B cell (primary cell): ENCODE data around the gene TMEM154. TPM values are rescaled to one million over a fixed set of nuclear protein-coding genes. Genes with fewer than 3 reads are reported as not detected.

Experiments used
- ATAC-seq: fragments of 200-7000 bp; cut with Tn5 transposase; one replicate; pipeline ENCODE4 v1.10.0; 2021; ENCODE audit warnings: low read depth, mild to moderate bottlenecking, moderate number of reproducible peaks, moderate library complexity
- CTCF ChIA-PET: fragments of 350-600 bp; sonication (Branson Sonifier 250); formaldehyde crosslinking; loops from one replicate; lab custom pipeline; 2021; ENCODE audit warnings: antibody characterized with exemption, inconsistent platforms; lab: Charles Lee
- POLR2A ChIA-PET: fragments of 350-600 bp; sonication (Branson Sonifier 250); formaldehyde crosslinking; loops from one replicate; lab custom pipeline; 2021; ENCODE audit warnings: antibody characterized with exemption; lab: Charles Lee
- DNase-seq: peaks from one replicate; pipeline ENCODE4 v3.0.0; 2013
- H2AFZ ChIP-seq: 2 replicates; pipeline ENCODE4 v1.6.1; 2012; ENCODE audit warnings: mild to moderate bottlenecking, low read depth, low read length; ENCODE audit not compliant: insufficient read depth, poor library complexity, severe bottlenecking
- H3K27ac ChIP-seq, 2 donors: 1 replicate in 1 of 2; 2 replicates in 1 of 2; pipeline ENCODE4 v1.5.1; 2012 to 2013; ENCODE audit warnings: low read length in 2 of 2, mild to moderate bottlenecking in 2 of 2, moderate library complexity in 1 of 2
- H3K27me3 ChIP-seq, 4 experiments: fragments of 200-600 bp in 1 of 4; sonication (generic) in 1 of 4; replicated peaks in 1 of 4; 1 replicate in 2 of 4; 2 replicates in 2 of 4; pipeline versions ENCODE4 v1.6.1 to v1.7.0; 2013 to 2016; ENCODE audit warnings: low read length in 3 of 4, mild to moderate bottlenecking in 2 of 4, mixed read lengths in 1 of 4, moderate library complexity in 1 of 4; ENCODE audit not compliant: insufficient read depth in 4 of 4, control insufficient read depth in 3 of 4; ENCODE audit errors: control extremely low read depth in 1 of 4
- H3K36me3 ChIP-seq, 2 experiments: replicated peaks in 1 of 2; 1 replicate in 1 of 2; 2 replicates in 1 of 2; pipeline versions ENCODE4 v1.6.1 to v1.7.1; 2013; ENCODE audit warnings: low read length in 1 of 2; ENCODE audit not compliant: insufficient read depth in 2 of 2, control insufficient read depth in 1 of 2; ENCODE audit errors: control extremely low read depth in 1 of 2, extremely low read depth in 1 of 2
- H3K4me1 ChIP-seq, 2 donors: fragments of 200-600 bp in 1 of 2; sonication (generic) in 1 of 2; 1 replicate in 1 of 2; 2 replicates in 1 of 2; pipeline versions ENCODE4 v1.5.1 to v1.6.1; 2013 to 2017; ENCODE audit warnings: low read length in 2 of 2; ENCODE audit not compliant: control insufficient read depth in 2 of 2, insufficient read depth in 2 of 2
- H3K4me2 ChIP-seq: replicated peaks from 2 replicates; pipeline ENCODE3; 2012; ENCODE audit warnings: mild to moderate bottlenecking, low read depth, low read length; ENCODE audit not compliant: poor library complexity, severe bottlenecking
- H3K4me3 ChIP-seq, 5 experiments: fragments of 200-600 bp in 1 of 5; sonication (generic) in 1 of 5; 1 replicate in 3 of 5; 2 replicates in 2 of 5; pipeline versions ENCODE4 v1.5.1 to v1.7.0; 2011 to 2016; ENCODE audit warnings: low read length in 4 of 5, mild to moderate bottlenecking in 4 of 5, low read depth in 2 of 5, control low read depth in 1 of 5, moderate library complexity in 1 of 5; ENCODE audit not compliant: insufficient read depth in 1 of 5; ENCODE audit errors: control extremely low read depth in 1 of 5, extremely low read depth in 1 of 5
- H3K79me2 ChIP-seq: fragments of 200-600 bp; sonication (generic); one replicate; pipeline ENCODE4 v1.6.0; 2016; ENCODE audit warnings: low read length; ENCODE audit not compliant: control insufficient read depth, insufficient read depth
- H3K9ac ChIP-seq: fragments of 200-600 bp; sonication (generic); 2 replicates; pipeline ENCODE4 v1.6.1; 2017; ENCODE audit warnings: mild to moderate bottlenecking, low read length, moderate library complexity
- H3K9me3 ChIP-seq, 3 donors: one replicate each; pipeline versions ENCODE4 v1.6.1 to v1.7.1; 2013; ENCODE audit warnings: low read length in 2 of 3; ENCODE audit not compliant: control insufficient read depth in 2 of 3, insufficient read depth in 1 of 3; ENCODE audit errors: control extremely low read depth in 1 of 3
- H4K20me1 ChIP-seq: 2 replicates; pipeline ENCODE4 v1.6.0; 2012; ENCODE audit warnings: mild to moderate bottlenecking, low read length; ENCODE audit not compliant: insufficient read depth, control insufficient read depth, poor library complexity, severe bottlenecking
- H3K27ac Mint-ChIP-seq: one replicate; pipeline ENCODE4 v1.8.0; 2021; ENCODE audit warnings: mixed read lengths
- H3K27me3 Mint-ChIP-seq: one replicate; pipeline ENCODE4 v1.8.0; 2021; ENCODE audit warnings: mixed read lengths
- H3K4me1 Mint-ChIP-seq: one replicate; pipeline ENCODE4 v1.8.0; 2021; ENCODE audit warnings: mixed read lengths
- H3K4me3 Mint-ChIP-seq: one replicate; pipeline ENCODE4 v1.8.0; 2021; ENCODE audit warnings: mixed read lengths
- H3K9me3 Mint-ChIP-seq: one replicate; pipeline ENCODE4 v1.8.0; 2022; ENCODE audit warnings: mixed read lengths; ENCODE audit not compliant: insufficient read depth
- CTCF ChIP-seq: fragments of 200-600 bp; IDR thresholded peaks from one replicate; pipeline ENCODE4 v1.8.0; 2022; ENCODE audit warnings: antibody characterized with exemption, mild to moderate bottlenecking
- EZH2 ChIP-seq: IDR thresholded peaks from 2 replicates; pipeline ENCODE4 v1.6.1; 2012; ENCODE audit warnings: borderline replicate concordance, low read depth, mild to moderate bottlenecking, moderate library complexity, low read length; ENCODE audit not compliant: insufficient read depth, poor library complexity, severe bottlenecking
- WGBS: methylation state at CpG from one replicate; pipeline ENCODE4 v1.1.5; 2013; ENCODE audit warnings: missing lambda C conversion rate; ENCODE audit not compliant: insufficient coverage; 5-methylcytosine and 5-hydroxymethylcytosine counted together
- intact Hi-C: fragments of 100-400 bp; cut with micrococcal nuclease; formaldehyde crosslinking; loops from one replicate; pipeline ENCODE4 v1.10.0; 2022
- polyA plus RNA-seq: library from polyadenylated mRNA; depleted of rRNA; stranded (reverse); fragments of >200 nt; gene quantifications from 2 replicates; pipeline ENCODE4 v1.2.3, GENCODE V29; 2012
- total RNA-seq, 2 donors: library from RNA; stranded (reverse); fragments of 120-200 nt in 1 of 2; gene quantifications; 1 replicate in 1 of 2; 2 replicates in 1 of 2; pipeline versions ENCODE4 v1.2.3 to v1.2.4, GENCODE V29; 2013 to 2022

Gene TMEM154
- total and polyA plus RNA-seq, 2 donors (not counting 1 experiment from before 2014, with no cell fraction given), result 20.1 to 99.1 TPM

DNA sequence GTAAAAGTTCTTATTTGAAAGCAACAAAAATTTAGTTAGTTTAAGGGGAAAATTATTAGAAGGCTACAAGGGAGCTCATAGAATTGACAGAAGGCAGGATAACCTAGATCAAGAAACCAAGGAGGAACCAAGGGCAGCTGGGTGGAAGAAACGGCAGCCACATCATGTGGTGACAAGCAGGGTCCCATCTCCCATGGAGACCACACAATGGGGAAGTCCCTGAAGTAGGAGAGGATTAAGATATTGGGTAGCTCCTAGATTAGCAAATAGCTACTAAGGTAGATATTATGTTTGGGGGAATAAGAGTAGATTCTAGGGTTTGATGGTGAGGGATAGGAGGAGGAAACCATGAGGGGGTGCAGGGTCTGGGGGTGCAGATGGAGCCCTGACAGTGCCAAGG lies 48.0 kb upstream of the TMEM154 start:
- Histone ChIP-seq H3K36me3 (no peaks in the 10 kb centered on the region), H3K9me3 (no peaks in the 10 kb centered on the region), H3K27me3 (no peaks in the 10 kb centered on the region), H3K4me2 (no peak overlapping the region), H3K27ac (no peak overlapping the region), H3K4me1 (peaks cover 11 to 14% of the 10 kb centered on the region in 2 donors), H3K79me2 (no peaks in the 10 kb centered on the region), H2AFZ (no peak overlapping the region), H3K9ac (no peak overlapping the region), H4K20me1 (no peaks in the 10 kb centered on the region), H3K4me3 (no peak overlapping the region)
- WGBS, result 20% methylated on average over 1 of the region's 1 CpG
- POLR2A ChIA-PET, result interaction anchor here (0.6 kb wide), 1 partner anchor 84 kb away, joined by 8 read pairs; no protein-coding TSS in a partner anchor
- Mint-ChIP-seq H3K4me3 (no peak overlapping the region), H3K27me3 (no peaks in the 10 kb centered on the region), H3K4me1 (peaks cover 8% of the 10 kb centered on the region), H3K9me3 (no peaks in the 10 kb centered on the region), H3K27ac (peak overlapping the region; percentile 8)
- CTCF ChIA-PET, result interaction anchor here (0.5 to 13.6 kb wide), 4 partner anchors 12 to 1999 kb away, joined by 3 to 217 read pairs (median 4); no protein-coding TSS in a partner anchor
- TF ChIP-seq CTCF (no peak), EZH2 (no peak)
- intact Hi-C loops, result no loop called here
- DNase-seq (no peak), ATAC-seq (no peak)

GRCh38 chr4:152724494-152724893 lies 44.7 kb upstream of the TMEM154 start:
- ChIA-PET POLR2A (no interaction called here), CTCF (no interaction called here)
- DNase-seq, result no peak
- H3K79me2 ChIP-seq, result no peaks in the 10 kb centered on the region
- Mint-ChIP-seq H3K27me3 (no peaks in the 10 kb centered on the region), H3K4me1 (peaks cover 8% of the 10 kb centered on the region), H3K4me3 (no peak overlapping the region), H3K27ac (no peak overlapping the region), H3K9me3 (no peaks in the 10 kb centered on the region)
- H3K4me2 ChIP-seq, result no peak overlapping the region
- no peaks in the 10 kb centered on the region for H4K20me1 ChIP-seq
- intact Hi-C loops, result no loop called here
- no peak overlapping the region for H3K9ac ChIP-seq
- no peak overlapping the region for H3K4me3 ChIP-seq
- no CpG with 5 or more reads among the region's 5 CpGs for WGBS
- H3K27ac ChIP-seq, result no peak overlapping the region
- H2AFZ ChIP-seq, result no peak overlapping the region
- H3K4me1 ChIP-seq, result peaks cover 11 to 14% of the 10 kb centered on the region in 2 donors
- no peaks in the 10 kb centered on the region for H3K36me3 ChIP-seq
- H3K27me3 ChIP-seq, result peaks cover 0 to 3% (median 0%) of the 10 kb centered on the region in 4 experiments
- H3K9me3 ChIP-seq, result no peaks in the 10 kb centered on the region
- TF ChIP-seq EZH2 (no peak), CTCF (no peak)
- no peak for ATAC-seq
